ENCODE measurements around the gene EFNA3.

The EFNA3 gene

GRCh38 chr1:155127967-155128754 lies 49.5 kb downstream of the EFNA3 start:
- Histone ChIP-seq H3K36me3 (ENCODE audit: insufficient read depth, low read length) (no peaks in the 10 kb centered on the region), H3K4me1 (ENCODE audit: control insufficient read depth, insufficient read depth, low read length, unreplicated experiment) (peaks cover 13% of the 10 kb centered on the region), H3K79me2 (ENCODE audit: control insufficient read depth, insufficient read depth, low read length, unreplicated experiment) (no peaks in the 10 kb centered on the region), H3K4me3 (ENCODE audit: low read depth, low read length) (peak overlapping the region; percentile 74), H2AFZ (ENCODE audit: low read length, unreplicated experiment) (no peak overlapping the region), H3K27ac (ENCODE audit: low read depth, low read length) (no peak overlapping the region), H3K27me3 (ENCODE audit: insufficient read depth, low read length) (peaks cover 47% of the 10 kb centered on the region)

- Histone ChIP-seq H3K4me1 (ENCODE audit: control insufficient read depth, insufficient read depth, low read length, unreplicated experiment) (peaks cover 13% of the 10 kb centered on the region), H2AFZ (ENCODE audit: low read length, unreplicated experiment) (no peak overlapping the region), H3K79me2 (ENCODE audit: control insufficient read depth, insufficient read depth, low read length, unreplicated experiment) (no peaks in the 10 kb centered on the region), H3K4me3 (ENCODE audit: low read depth, low read length) (peak overlapping the region; percentile 74; the same call in 1 of the 2 replicates), H3K27ac (ENCODE audit: low read depth, low read length) (no peak overlapping the region), H3K27me3 (ENCODE audit: insufficient read depth, low read length) (peaks cover 47% of the 10 kb centered on the region), H3K36me3 (ENCODE audit: insufficient read depth, low read length) (no peaks in the 10 kb centered on the region)
These were observed 50.3 kb downstream of the EFNA3 start for GRCh38 chr1:155128755-155129473.

DNA sequence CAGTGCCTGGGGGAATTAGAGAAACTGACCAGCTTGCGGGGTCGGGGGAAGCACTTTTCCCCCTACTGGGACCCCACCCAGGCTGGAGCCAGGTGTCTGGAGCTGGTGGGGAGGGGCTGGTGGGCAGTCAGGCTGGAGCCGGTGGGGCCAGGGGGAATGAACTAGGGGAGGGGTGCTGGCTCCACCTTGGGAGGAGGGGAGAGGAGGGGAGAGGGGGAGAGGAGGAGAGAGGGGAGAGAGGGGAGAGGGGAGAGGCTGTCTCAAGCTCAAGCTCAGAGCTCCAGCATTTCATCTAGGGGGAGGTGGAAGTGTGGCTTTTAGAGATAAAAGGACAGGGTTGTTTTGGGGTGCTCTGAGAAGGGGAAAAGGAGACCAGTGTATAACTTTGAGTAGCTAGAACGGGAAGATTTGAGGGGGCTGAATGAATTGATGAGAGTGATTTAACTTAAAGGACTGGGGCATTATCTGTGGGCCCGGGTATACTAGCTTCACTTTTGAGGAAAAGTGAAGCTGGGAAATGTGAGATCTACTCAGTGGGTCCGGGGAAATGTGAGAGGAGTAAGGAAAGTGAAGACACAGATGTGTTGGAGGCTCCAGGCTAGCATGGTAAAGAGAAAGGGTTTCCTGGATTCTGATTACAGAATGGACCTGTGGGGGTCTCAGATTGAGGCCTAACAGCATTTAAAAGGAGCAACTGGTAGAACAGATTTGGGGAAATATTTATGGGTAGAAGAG lies 51.8 kb downstream of the EFNA3 start:
- H3K79me2 ChIP-seq (ENCODE audit: control insufficient read depth, insufficient read depth, low read length, unreplicated experiment), result no peaks in the 10 kb centered on the region
- no peak overlapping the region for H2AFZ ChIP-seq (ENCODE audit: low read length, unreplicated experiment)
- no peak overlapping the region for H3K4me3 ChIP-seq (ENCODE audit: low read depth, low read length)
- no peaks in the 10 kb centered on the region for H3K36me3 ChIP-seq (ENCODE audit: insufficient read depth, low read length)
- no peak overlapping the region for H3K27ac ChIP-seq (ENCODE audit: low read depth, low read length)
- H3K4me1 ChIP-seq (ENCODE audit: control insufficient read depth, insufficient read depth, low read length, unreplicated experiment), result peaks cover 21% of the 10 kb centered on the region
- H3K27me3 ChIP-seq (ENCODE audit: insufficient read depth, low read length), result peaks cover 37% of the 10 kb centered on the region

DNA sequence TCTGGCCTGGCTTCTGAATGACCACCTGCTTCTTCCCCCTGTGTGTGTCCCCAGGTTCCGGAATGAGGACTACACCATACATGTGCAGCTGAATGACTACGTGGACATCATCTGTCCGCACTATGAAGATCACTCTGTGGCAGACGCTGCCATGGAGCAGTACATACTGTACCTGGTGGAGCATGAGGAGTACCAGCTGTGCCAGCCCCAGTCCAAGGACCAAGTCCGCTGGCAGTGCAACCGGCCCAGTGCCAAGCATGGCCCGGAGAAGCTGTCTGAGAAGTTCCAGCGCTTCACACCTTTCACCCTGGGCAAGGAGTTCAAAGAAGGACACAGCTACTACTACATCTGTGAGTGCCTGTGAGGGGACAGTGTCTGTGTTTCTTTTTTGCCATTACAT lies 52.6 kb downstream of the EFNA3 start:
- H3K27ac ChIP-seq (ENCODE audit: low read depth, low read length), result no peak overlapping the region
- H3K79me2 ChIP-seq (ENCODE audit: control insufficient read depth, insufficient read depth, low read length, unreplicated experiment), result no peaks in the 10 kb centered on the region
- H2AFZ ChIP-seq (ENCODE audit: low read length, unreplicated experiment), result no peak overlapping the region
- peaks cover 18% of the 10 kb centered on the region for H3K4me1 ChIP-seq (ENCODE audit: control insufficient read depth, insufficient read depth, low read length, unreplicated experiment)
- no peak overlapping the region for H3K4me3 ChIP-seq (ENCODE audit: low read depth, low read length)
- H3K27me3 ChIP-seq (ENCODE audit: insufficient read depth, low read length), result peaks cover 29% of the 10 kb centered on the region
- no peaks in the 10 kb centered on the region for H3K36me3 ChIP-seq (ENCODE audit: insufficient read depth, low read length)

DNA sequence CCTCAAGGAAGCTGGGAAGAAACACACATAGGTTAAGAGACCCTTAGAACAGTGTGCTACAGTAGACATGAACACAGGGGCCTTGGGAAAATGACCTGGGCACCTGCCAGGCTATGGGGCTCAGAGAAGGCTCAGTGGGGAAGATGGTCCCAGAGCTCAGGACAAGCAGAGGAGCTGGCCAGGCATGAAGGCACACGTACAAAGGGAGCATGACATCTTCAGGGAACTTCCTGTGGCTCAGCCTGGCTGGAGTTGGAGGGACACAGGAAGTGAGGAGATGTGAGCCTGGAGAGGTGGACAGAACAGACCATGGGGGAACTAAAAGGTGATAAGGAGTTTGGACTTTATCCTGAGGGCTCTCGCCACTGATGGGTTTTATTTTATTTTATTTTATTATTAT lies 53.2 kb downstream of the EFNA3 start:
- peaks cover 18% of the 10 kb centered on the region for H3K4me1 ChIP-seq (ENCODE audit: control insufficient read depth, insufficient read depth, low read length, unreplicated experiment)

DNA sequence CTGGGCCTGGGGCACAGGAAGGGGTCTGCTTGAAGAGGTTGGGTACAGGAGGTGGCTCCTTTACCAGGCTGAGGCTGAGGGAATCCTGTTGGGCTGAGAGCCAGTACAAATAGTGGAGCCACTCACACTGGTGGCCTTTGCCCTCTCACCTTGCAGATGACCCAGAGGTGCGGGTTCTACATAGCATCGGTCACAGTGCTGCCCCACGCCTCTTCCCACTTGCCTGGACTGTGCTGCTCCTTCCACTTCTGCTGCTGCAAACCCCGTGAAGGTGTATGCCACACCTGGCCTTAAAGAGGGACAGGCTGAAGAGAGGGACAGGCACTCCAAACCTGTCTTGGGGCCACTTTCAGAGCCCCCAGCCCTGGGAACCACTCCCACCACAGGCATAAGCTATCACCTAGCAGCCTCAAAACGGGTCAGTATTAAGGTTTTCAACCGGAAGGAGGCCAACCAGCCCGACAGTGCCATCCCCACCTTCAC lies 55.2 kb downstream of the EFNA3 start:
- Histone ChIP-seq H3K36me3 (ENCODE audit: insufficient read depth, low read length) (peaks cover 3% of the 10 kb centered on the region; the same call in 1 of the 2 replicates), H2AFZ (ENCODE audit: low read length, unreplicated experiment) (no peak overlapping the region), H3K27ac (ENCODE audit: low read depth, low read length) (no peak overlapping the region; the same call in 1 of the 2 replicates), H3K4me3 (ENCODE audit: low read depth, low read length) (no peak overlapping the region), H3K27me3 (ENCODE audit: insufficient read depth, low read length) (peaks cover 4% of the 10 kb centered on the region), H3K79me2 (ENCODE audit: control insufficient read depth, insufficient read depth, low read length, unreplicated experiment) (peaks cover 22% of the 10 kb centered on the region), H3K4me1 (ENCODE audit: control insufficient read depth, insufficient read depth, low read length, unreplicated experiment) (peaks cover 22% of the 10 kb centered on the region)

More for the DNA sequence above, 53.2 kb downstream of the EFNA3 start:
- H3K27me3 ChIP-seq (ENCODE audit: insufficient read depth, low read length), result peaks cover 23% of the 10 kb centered on the region
- H3K79me2 ChIP-seq (ENCODE audit: control insufficient read depth, insufficient read depth, low read length, unreplicated experiment), result peaks cover 3% of the 10 kb centered on the region
- H3K4me3 ChIP-seq (ENCODE audit: low read depth, low read length), result no peak overlapping the region
- H3K27ac ChIP-seq (ENCODE audit: low read depth, low read length), result no peak overlapping the region
- H3K36me3 ChIP-seq (ENCODE audit: insufficient read depth, low read length), result no peaks in the 10 kb centered on the region
- H2AFZ ChIP-seq (ENCODE audit: low read length, unreplicated experiment), result no peak overlapping the region

- Histone ChIP-seq H3K36me3 (ENCODE audit: insufficient read depth, low read length) (peaks cover 3% of the 10 kb centered on the region; the same call in 1 of the 2 replicates), H3K4me3 (ENCODE audit: low read depth, low read length) (peak overlapping the region; percentile 82), H2AFZ (ENCODE audit: low read length, unreplicated experiment) (no peak overlapping the region), H3K27me3 (ENCODE audit: insufficient read depth, low read length) (no peaks in the 10 kb centered on the region), H3K79me2 (ENCODE audit: control insufficient read depth, insufficient read depth, low read length, unreplicated experiment) (peaks cover 25% of the 10 kb centered on the region), H3K4me1 (ENCODE audit: control insufficient read depth, insufficient read depth, low read length, unreplicated experiment) (peaks cover 26% of the 10 kb centered on the region), H3K27ac (ENCODE audit: low read depth, low read length) (peak overlapping the region; percentile 96)
These were observed 55.7 kb downstream of the EFNA3 start for GRCh38 chr1:155134322-155134721.

- Histone ChIP-seq H3K4me3 (ENCODE audit: low read depth, low read length) (peak overlapping the region; percentile 82), H3K79me2 (ENCODE audit: control insufficient read depth, insufficient read depth, low read length, unreplicated experiment) (peaks cover 29% of the 10 kb centered on the region), H3K27ac (ENCODE audit: low read depth, low read length) (peak overlapping the region; percentile 96), H2AFZ (ENCODE audit: low read length, unreplicated experiment) (no peak overlapping the region), H3K36me3 (ENCODE audit: insufficient read depth, low read length) (peaks cover 3% of the 10 kb centered on the region; the same call in 1 of the 2 replicates), H3K4me1 (ENCODE audit: control insufficient read depth, insufficient read depth, low read length, unreplicated experiment) (peaks cover 26% of the 10 kb centered on the region), H3K27me3 (ENCODE audit: insufficient read depth, low read length) (no peaks in the 10 kb centered on the region)
These were observed 56.3 kb downstream of the EFNA3 start for GRCh38 chr1:155134880-155135414.

GRCh38 chr1:155135415-155136028 lies 56.9 kb downstream of the EFNA3 start, which contains the start of gene SLC50A1:
Gene SLC50A1, plus strand, starts transcription at chr1:155135852. Its CDS starts 60 bp downstream, at chr1:155135912.
- Histone ChIP-seq H3K4me3 (ENCODE audit: low read depth, low read length) (peak within 1 kb of the TSS; percentile 82), H3K27me3 (ENCODE audit: insufficient read depth, low read length) (no peaks in the 10 kb centered on the region), H3K36me3 (ENCODE audit: insufficient read depth, low read length) (peaks cover 3% of the 10 kb centered on the region; the same call in 1 of the 2 replicates), H2AFZ (ENCODE audit: low read length, unreplicated experiment) (peak within 1 kb of the TSS; percentile 48), H3K4me1 (ENCODE audit: control insufficient read depth, insufficient read depth, low read length, unreplicated experiment) (peaks cover 26% of the 10 kb centered on the region), H3K79me2 (ENCODE audit: control insufficient read depth, insufficient read depth, low read length, unreplicated experiment) (peaks cover 33% of the 10 kb centered on the region), H3K27ac (ENCODE audit: low read depth, low read length) (peak within 1 kb of the TSS; percentile 96)
